Activated CD8-positive, alpha-beta memory T cell treated with anti-CD3 and anti-CD28 coated beads for 1 hour (primary cell): ENCODE results near the gene ARFGAP3.

ENCODE experiments used
- DNase-seq, 2 donors: peaks; one replicate each; pipeline ENCODE4 v3.0.0-alpha.2; 2020; ENCODE audit warnings: low read depth in 1 of 2; ENCODE audit errors: extremely low read depth in 1 of 2

ARFGAP3 gene

GRCh38 chr22:42884616-42885375 is 27.7 kb upstream of the ARFGAP3 start:
- DNase-seq, result no peak

DNA sequence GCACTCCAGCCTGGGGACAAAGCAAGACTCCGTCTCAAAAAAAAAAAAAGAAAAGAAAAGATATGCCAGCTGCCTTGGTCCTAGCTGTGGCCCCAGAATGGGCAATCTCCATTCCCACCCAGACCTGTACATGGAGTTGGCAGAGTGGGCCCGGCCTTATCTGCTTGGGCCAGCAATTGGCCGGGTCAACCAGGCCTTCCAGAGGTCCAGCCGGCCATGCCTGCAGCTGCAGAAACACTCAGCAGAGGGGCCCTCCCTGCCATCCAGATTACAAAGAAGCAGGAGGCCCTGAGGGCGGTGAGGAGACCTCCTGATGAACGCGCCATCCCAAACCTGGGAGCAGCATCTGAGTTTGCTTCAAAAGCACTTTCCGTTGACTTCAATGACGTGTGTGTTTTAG is 26.9 kb upstream of the ARFGAP3 start:
- no peak for DNase-seq

DNA sequence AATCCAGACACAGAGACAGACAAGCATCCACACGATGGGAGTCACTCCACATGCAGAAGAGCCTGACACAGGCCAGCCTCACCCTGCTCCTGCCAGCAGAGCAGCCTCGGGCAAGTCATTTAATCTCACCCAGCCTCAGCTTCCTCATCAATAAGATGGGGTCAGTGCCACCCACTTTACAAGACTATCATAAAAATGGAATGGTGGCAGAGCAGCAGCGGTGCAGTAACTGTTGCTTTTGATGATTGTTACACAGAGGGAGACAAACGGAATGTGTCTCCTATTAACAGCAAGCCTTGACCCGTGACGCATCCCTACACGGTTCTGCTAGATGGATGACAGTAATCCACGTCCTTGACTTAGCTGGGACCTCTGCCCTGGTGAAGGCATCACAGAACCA is 26.0 kb upstream of the ARFGAP3 start:
- DNase-seq, result no peak

DNA sequence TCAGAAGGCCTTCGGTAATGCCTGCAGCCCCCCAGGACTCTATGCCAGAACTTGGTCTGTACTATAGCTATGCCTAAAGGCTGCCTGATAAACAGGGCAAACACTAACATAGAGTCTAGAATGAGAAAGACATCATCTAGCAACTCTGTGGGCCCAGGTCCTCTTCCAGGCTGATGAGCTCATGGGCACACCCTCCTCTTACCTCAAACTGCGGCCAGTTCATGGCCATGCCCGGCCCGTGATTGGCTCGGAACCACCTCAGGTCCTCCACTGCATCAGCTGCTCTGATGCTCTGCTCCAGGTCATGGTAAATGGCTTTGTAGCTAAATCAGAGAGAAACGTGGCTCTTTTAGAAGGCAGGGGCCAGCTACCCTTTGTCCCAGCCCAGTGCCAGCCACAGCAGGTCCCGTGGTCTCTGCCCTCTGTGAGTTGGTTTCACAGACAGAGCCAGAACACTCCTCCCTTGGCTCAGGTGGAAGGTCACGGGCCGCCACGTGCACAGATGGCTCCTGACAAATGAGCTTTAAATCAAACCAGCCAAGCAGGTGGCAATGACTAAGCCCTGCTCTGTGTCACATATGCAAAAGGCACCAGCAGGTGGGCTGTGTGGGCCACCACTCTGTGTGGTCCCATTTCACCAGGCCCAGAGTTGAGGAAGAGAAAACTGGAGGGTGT is 25.0 kb upstream of the ARFGAP3 start:
- DNase-seq, result no peak

DNA sequence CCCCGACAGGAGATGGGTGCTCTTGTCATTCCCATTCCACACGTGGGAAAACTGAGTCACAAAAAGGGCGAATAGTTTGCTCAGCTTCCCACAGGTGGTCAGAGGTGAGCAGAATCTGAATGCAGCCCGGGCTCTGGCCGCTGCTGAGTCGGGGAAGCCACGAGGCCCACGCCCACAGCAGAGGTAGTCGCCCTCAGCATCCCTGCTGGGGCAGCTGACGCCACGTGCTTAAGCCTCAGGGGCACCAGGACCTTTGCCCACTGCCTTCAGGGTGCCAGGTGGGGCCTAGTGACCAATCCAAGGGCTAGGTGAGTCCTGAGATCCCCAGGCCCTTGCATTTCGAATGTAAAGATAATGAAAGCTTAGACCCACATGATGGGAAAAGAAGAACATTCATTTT is 24.2 kb upstream of the ARFGAP3 start:
- no peak for DNase-seq

GRCh38 chr22:42880815-42881214 is 23.7 kb upstream of the ARFGAP3 start:
- DNase-seq, result no peak

- DNase-seq, result no peak
These were observed 22.4 kb upstream of the ARFGAP3 start for GRCh38 chr22:42879371-42880021.

DNA sequence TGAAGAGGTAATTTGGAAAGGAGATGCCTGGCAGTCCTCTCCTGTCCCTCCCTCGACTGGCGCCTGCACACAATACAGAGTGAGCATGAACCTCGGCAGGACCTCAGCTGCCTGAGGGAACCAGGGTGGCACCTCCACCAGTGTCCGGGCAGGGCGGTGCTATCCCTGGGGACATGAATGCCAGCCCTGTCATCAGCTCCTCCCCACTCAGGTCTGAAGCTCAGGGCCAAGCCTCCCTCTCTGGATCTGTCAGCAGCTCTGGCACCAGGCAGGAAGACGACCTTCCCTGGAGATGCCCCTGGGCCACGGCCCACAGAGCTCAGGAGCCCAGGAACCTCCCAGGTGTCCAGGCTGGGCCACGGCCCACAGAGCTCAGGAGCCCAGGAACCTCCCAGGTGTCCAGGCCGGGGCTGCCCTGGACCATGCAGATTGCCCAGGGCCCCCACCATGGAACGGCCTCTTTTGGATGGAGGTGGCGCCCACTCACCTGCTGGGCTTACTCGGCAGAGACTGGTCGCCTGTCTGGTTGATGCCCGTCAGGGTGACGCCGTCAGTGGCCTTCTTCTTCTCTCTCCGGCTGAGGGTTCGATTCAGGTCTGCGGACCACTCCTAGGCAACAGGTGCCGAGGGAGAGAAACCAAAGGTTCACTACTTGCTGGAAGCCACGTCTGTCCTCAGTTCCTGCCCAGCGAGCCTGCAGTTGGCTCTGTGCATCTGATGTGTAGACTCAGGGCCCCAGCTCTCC is 21.7 kb upstream of the ARFGAP3 start:
- DNase-seq, result no peak

DNA sequence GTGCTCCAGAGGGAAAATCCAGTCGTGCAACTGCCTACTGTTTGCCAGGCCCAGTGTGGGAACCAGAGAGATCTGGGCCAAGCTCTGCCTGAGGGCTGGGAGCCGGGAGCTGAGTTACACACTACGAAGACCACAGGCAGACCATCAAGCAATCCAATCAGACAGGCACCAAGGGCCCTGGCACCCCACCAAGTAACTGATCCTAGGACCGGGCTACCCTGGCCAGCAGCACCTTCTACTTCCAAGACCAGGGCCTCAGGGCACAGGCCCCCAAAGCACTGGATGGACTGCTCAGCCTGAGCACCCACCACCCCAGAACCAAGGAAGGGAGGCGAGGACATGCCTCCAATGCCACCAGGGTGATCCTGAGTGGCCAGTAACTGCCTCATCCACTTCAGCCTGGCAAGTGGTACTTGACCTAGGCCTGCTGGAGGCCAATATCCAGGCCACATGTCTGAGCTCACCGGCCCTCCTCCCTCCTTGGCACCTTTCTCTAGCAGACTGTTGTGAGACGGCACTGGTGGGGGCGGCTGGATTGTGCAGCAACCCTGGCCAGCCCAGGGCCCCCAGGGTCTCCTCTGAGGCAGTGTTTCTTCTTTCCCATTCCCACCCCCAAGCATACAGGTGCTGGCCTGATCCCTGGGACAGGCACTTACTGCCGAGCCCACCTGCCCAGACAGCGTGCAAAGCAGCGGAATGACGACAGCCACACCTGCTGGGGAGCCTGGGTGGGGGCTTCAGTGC is 20.7 kb upstream of the ARFGAP3 start:
- no peak for DNase-seq

GRCh38 chr22:42877158-42877557 is 20.1 kb upstream of the ARFGAP3 start:
- no peak for DNase-seq

DNA sequence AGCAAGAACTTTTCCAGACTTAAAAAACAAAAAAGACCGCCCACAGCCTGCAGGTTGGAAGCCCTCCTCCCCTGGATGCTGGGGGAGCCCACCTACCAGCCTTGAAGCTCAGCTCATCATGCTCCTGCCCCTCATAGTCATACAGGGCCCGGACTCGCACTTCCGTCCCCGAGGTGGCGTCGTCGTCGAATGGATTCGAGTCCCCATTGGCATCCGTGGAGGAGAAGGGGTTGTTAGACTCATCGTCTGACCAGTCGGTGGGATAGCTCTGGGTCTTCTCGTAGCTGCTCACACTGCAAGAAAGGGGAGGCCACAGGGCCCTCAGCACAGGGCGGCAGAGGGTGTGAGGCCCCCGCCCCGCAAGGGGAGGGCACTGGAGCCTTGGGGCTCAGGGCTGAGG is 19.0 kb upstream of the ARFGAP3 start:
- no peak for DNase-seq

GRCh38 chr22:42874010-42874409 is 16.9 kb upstream of the ARFGAP3 start:
- no peak for DNase-seq

GRCh38 chr22:42873356-42873755 is 16.3 kb upstream of the ARFGAP3 start:
- DNase-seq, result no peak

GRCh38 chr22:42872821-42873220 is 15.7 kb upstream of the ARFGAP3 start:
- DNase-seq, result no peak

DNA sequence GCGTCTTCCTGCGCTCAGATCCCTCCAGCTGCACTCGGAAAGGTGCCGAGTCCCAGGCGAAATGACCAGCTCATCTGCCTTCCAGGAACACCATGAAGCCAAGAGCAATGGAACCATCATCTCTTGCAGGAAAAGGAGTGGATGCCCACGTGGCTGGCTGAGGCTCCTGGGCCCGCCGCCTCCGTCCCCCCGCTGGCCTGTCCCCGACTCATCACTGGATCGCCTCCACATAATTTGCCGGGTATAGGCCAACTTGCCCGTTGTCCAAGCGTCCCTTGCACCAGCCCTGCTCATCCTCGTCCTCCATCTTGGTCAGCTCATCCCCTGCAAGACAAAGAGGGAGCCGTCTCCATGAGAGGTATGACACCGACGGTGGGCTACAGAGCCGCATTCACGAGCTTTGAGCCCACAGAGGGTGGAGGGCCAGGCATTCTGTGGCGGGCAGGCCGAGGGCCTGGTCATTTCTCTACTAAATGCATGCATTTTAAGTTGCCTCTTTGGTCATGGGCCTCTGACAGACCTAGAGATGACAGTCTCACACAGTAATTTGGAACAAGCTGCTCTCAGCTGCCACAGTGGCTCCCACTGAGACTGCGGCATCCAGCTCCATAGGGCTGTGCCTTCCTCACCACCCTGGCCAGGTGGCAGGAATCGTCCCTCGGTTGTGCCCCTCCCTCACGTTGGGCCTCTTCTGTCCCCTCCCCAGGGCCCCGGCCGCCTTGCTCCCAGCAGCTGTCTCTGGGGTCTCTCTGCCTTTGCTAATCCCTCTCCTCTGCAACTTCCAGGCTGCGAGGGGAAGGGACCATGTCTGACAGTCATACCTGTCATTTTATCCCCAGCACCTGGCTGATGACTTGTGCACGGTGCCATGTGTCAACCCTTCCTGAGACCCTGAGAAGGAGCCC is 14.3 kb upstream of the ARFGAP3 start:
- DNase-seq, result no peak

- no peak for DNase-seq
These were observed 12.9 kb upstream of the ARFGAP3 start for GRCh38 chr22:42869888-42870480.

GRCh38 chr22:42869463-42869862 is 12.4 kb upstream of the ARFGAP3 start:
- no peak for DNase-seq

DNA sequence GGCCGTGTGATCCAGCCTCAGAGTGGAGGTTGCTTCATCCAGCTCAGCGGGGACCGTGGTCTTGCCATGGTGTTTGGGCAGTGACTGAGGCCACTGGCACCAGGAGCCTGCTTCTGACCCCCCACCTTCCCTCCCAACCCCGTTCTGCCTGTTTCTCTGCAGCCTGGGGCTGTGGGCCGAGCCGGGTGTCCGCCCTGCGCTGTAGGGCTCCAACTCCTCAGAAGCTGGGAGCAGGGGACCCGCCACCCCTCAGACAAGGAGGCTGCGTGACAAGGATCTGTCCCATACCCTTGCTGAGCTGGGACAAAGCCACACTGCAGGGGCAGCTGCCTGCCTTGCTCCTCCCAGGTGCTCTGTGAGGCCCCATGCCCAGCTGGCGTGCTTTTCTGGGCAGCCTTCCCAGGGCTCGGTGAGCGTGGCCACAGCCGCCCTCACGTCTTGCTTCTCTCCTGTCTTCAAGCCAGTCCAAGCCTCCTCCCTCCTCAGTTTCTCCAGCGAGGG is 11.7 kb upstream of the ARFGAP3 start:
- DNase-seq, result no peak

DNA sequence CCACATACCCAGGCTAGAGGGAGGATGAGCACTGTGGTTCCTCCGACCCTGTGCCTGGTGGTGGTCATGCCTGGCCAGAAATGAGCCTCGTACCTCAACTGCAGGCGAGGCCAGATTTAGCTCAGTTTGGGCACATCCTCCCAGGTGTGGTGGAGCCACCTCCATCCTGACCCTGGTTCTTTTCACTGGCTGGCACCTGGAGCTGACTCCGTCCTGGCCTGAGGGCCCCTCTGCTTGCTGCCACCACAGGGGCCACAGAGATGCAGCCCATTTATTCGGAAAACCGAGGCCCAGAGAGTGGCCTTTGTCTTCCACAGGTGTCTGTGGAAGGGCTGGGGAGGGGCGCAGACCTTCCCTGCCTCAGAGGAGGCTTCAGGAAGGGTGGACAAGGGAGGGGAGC is 9.0 kb upstream of the ARFGAP3 start:
- DNase-seq, result no peak
